Activated T-helper 2 cell treated with anti-CD3 and anti-CD28 coated beads, Interferon-gamma antibody, Interleukin-2, Interleukin-4, amounts not matched to agents 10 μg/mL and 5 μg/mL and 100 μg/mL, durations not matched to agents 14 hours and 24 hours and 36 hours (primary cell): ENCODE results near the gene WASF1. TPM values are rescaled to one million over a fixed set of nuclear protein-coding genes. Genes with fewer than 3 reads are reported as not detected.

Experiments
- DNase-seq: peaks from one replicate; pipeline ENCODE4 v3.0.0; 2021; ENCODE audit warnings: low spot score
- H3K27ac Mint-ChIP-seq: one replicate; pipeline ENCODE4 v1.8.0; 2021; ENCODE audit warnings: mixed read lengths
- H3K27me3 Mint-ChIP-seq: one replicate; pipeline ENCODE4 v1.8.0; 2021; ENCODE audit warnings: low read depth, mixed read lengths
- H3K36me3 Mint-ChIP-seq: one replicate; pipeline ENCODE4 v1.8.0; 2021; ENCODE audit warnings: low read depth, mixed read lengths
- H3K4me1 Mint-ChIP-seq: one replicate; pipeline ENCODE4 v1.8.0; 2021; ENCODE audit warnings: low read depth, mixed read lengths
- H3K4me3 Mint-ChIP-seq: one replicate; pipeline ENCODE4 v1.8.0; 2021; ENCODE audit warnings: low read depth, mild to moderate bottlenecking, moderate library complexity, mixed read lengths
- H3K9me3 Mint-ChIP-seq: one replicate; pipeline ENCODE4 v1.8.0; 2021; ENCODE audit warnings: mixed read lengths
- intact Hi-C: fragments of 100-400 bp; cut with micrococcal nuclease; formaldehyde crosslinking; loops from one replicate; pipeline ENCODE4 v1.15.1; 2023
- total RNA-seq: library from RNA; stranded (reverse); gene quantifications from 2 replicates; pipeline ENCODE4 v1.2.3, GENCODE V29; 2022

WASF1 gene
- total RNA-seq, 1 donor from 2014 or later, result 2.3 TPM

DNA sequence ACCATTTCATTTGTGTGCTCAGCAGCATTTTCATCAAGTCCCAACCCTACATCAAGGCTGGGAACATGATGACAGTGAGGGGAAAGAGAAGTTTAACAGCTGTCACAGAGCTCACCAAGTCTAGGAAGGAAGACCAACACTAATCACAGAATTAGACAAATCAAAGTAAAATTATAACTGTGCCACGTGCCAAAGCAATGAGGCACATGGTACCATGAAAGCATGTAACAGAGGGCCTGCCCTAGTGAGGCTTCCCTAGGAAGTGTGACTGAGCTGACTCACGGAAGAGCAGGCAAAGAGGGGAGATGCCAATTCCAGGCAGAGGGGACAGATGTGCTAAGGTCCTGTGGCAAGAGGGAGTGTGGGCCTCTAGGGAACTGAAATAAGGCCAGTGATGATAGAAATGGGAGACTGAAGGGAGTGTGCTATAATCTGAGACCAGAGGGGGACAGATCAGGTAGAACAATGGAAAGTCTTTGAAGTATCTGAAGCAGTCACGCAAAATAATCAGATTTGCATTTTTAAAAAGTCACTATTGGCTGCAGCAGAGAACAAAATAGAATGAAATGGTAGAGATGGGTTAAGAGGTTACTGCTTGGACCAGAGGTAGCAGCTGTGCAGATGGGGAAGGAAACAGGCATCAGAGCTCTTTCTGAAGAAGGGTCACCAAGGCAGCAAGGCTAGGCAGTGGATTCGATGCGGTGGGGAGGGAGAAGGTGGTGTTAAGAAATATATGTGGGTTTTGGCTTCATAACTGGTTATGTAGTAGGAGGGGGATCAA is 114.5 kb downstream of the WASF1 start:
- intact Hi-C loops, result no loop called here

DNA sequence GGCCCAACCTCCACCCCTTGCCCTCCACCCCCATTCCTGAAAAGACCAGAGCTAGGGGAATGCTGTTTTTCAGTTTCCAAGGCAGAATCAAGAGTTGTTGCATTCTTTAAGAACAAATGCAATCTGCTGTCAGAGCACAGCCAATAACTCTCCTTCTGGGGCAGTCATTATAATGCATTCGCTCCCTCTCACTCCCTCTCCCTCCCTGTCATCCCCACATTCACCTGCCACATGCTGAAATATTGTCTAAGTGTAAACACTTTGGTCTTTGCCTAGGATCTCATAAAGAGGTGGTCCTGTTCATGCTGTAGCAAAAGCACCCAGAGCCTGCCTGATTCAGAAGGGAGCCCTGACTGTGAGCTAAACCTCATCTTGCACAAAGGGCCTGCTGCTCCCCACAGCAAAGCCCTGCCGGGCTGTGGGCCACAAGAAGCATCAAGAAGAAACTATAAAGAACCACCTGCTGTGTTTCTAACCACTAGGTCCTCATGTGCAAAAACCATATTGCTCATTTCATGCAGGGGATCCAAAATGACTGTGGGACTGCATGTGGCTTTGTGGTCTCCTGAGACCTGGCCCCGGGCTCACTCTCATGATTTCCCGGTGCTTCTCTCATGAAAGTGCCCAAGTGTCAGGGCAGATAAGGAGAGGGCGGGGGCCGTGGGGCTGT is 115.7 kb downstream of the WASF1 start:
- Mint-ChIP-seq H3K36me3 (no peaks in the 10 kb centered on the region), H3K27ac (no peak overlapping the region), H3K4me3 (no peak overlapping the region), H3K9me3 (no peaks in the 10 kb centered on the region), H3K27me3 (peaks cover 35% of the 10 kb centered on the region), H3K4me1 (peaks cover 2% of the 10 kb centered on the region)
- intact Hi-C loops, result no loop called here
- no peak for DNase-seq

More for the DNA sequence above, 114.5 kb downstream of the WASF1 start:
- no peak overlapping the region for H3K27ac Mint-ChIP-seq
- peaks cover 2% of the 10 kb centered on the region for H3K4me1 Mint-ChIP-seq
- H3K9me3 Mint-ChIP-seq, result no peaks in the 10 kb centered on the region
- no peak for DNase-seq
- H3K27me3 Mint-ChIP-seq, result peaks cover 36% of the 10 kb centered on the region
- no peaks in the 10 kb centered on the region for H3K36me3 Mint-ChIP-seq
- no peak overlapping the region for H3K4me3 Mint-ChIP-seq

DNA sequence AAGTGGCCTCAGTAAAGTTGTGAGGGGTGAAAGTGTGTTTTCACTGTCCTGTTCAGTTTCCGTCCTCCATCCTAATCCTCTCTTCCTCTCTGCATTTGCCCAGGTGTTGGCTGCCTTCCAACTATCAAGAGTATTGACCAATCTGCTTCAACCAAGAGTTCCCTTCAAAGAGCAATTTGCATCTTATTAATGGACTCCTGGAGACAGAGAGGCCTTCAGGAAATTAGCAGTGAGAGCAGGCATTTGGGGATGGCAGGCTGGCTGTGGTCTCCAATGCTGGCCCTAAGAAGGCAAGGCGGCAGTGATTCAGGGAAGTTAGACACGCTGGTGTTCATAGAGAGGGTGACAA is 124.1 kb downstream of the WASF1 start:
- Mint-ChIP-seq H3K4me1 (no peaks in the 10 kb centered on the region), H3K4me3 (no peak overlapping the region), H3K27me3 (peaks cover 29% of the 10 kb centered on the region), H3K36me3 (no peaks in the 10 kb centered on the region), H3K27ac (no peak overlapping the region), H3K9me3 (no peaks in the 10 kb centered on the region)
- intact Hi-C loops, result no loop called here
- DNase-seq, result no peak

DNA sequence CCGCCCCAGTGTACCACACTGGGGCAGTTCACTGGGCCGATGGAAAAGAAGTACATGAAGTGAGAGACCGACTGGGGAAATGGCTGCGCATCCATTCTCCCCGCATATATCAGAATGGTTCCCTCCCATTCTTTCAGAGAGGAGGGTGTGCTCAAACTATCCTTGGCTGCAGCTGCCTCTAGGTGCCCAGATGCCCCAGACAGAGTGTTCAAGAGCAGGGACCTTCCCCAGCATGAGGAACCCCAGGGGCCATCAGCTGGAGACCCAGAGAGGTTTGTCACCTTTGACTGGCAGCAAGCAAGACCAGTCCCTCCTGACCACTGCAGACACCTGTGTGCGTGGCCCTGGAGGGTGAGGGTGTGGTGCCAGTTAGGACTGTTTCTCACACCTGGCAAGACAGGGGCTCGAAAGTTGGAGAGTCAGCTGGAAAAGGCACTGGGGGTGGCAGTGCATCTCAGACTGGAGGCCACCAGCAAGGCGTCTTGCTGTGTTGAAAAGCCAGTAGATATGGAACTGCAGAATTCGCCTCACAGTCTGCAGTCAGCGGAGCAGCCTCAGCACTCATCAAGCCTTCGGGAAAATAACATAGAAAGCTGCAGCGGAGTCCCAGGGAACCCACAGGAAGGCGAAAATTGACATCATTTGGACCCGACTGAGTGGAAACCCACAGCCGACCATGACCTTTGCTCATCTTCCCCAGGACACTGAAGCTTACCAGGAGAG is 124.6 kb downstream of the WASF1 start:
- intact Hi-C loops, result no loop called here
- Mint-ChIP-seq H3K4me3 (no peak overlapping the region), H3K4me1 (no peaks in the 10 kb centered on the region), H3K36me3 (no peaks in the 10 kb centered on the region), H3K27ac (no peak overlapping the region), H3K27me3 (peaks cover 25% of the 10 kb centered on the region), H3K9me3 (no peaks in the 10 kb centered on the region)
- no peak for DNase-seq

DNA sequence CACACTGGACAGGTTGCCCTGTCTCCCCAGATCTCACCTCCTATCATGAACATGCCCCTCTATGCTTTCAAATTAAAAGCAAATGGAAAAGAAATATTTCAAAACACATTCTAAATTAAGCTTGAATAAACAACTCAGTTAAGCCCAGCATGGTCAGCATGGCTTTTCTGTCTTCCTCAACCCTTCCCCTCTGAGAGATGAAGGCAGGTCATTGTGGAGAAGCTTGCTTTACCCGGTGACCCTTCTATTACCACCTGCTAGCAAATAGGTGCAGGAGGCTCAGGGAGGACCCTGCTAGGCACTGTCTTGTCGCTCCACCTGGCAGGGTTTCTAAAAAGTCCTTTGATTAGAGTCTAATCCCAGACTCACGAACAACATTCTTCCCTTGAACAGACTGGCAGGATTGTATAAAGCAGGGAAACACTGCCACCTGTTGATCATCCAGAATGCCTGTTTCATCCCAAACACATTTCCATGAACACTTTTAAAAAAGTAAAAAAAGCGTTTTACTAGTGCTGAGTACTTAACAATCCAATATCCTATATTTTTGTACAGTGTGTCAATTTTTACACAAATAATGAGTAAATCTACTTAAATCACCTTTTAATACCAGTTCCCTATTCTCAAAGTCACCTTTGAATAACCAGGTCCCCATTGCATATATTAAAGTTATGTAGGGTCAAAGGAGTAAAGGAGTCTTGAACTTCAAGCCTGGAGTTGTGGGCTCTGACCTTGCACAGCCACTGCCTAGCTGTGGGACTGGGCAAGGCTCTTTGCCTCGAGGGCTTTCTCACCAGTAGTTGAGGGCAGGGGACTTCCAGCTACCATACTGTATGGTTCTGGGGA is 125.9 kb downstream of the WASF1 start:
- Mint-ChIP-seq H3K27me3 (peaks cover 17% of the 10 kb centered on the region), H3K4me3 (no peak overlapping the region), H3K27ac (no peak overlapping the region), H3K4me1 (no peaks in the 10 kb centered on the region), H3K9me3 (no peaks in the 10 kb centered on the region), H3K36me3 (no peaks in the 10 kb centered on the region)
- intact Hi-C loops, result no loop called here
- DNase-seq, result no peak

DNA sequence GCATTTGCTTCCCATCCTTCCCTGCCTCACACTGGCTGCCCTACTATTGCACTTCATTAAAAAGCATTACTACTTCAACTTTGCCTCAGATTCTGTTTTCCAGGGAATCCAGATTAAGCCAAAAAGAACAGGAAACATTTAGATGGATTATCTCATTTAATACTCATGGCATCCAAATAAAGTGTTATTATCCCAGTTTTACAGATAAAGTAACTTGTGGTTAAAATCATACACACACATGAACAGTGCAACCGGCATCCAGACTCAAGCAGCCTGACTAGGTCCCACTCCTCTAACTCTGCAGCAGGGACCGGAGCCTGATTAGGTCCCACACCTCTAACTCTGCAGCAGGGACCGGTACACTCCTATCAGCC is 129.0 kb downstream of the WASF1 start:
- H3K27ac Mint-ChIP-seq, result no peak overlapping the region
- intact Hi-C loops, result no loop called here
- peaks cover 9% of the 10 kb centered on the region for H3K27me3 Mint-ChIP-seq
- no peaks in the 10 kb centered on the region for H3K36me3 Mint-ChIP-seq
- DNase-seq, result no peak
- no peaks in the 10 kb centered on the region for H3K4me1 Mint-ChIP-seq
- no peak overlapping the region for H3K4me3 Mint-ChIP-seq
- H3K9me3 Mint-ChIP-seq, result no peaks in the 10 kb centered on the region

Other genes with a start within 250 kb of the WASF1 start
- not detected in 2 replicates for gene GPR6, start 201.4 kb downstream of the WASF1 start, total RNA-seq
- 25.4 and 34.3 TPM in 2 replicates for gene CDC40, start 757 bp upstream of the WASF1 start, total RNA-seq
- not detected in 2 replicates for gene METTL24, start 178.7 kb upstream of the WASF1 start, total RNA-seq
- not detected in 2 replicates for gene DDO, start 235.9 kb upstream of the WASF1 start, total RNA-seq